CD4-positive, alpha-beta T cell (primary cell): ENCODE data around the gene SPECC1L. TPM values are rescaled to one million over a fixed set of nuclear protein-coding genes. Genes with fewer than 3 reads are reported as not detected.

Source experiments
- ATAC-seq: fragments of 200-7000 bp; cut with Tn5 transposase; one replicate; pipeline ENCODE4 v1.10.0; 2022; ENCODE audit warnings: mild to moderate bottlenecking; ENCODE audit not compliant: poor library complexity
- CTCF ChIA-PET: fragments of 350-600 bp; sonication (Branson Sonifier 250); formaldehyde crosslinking; loops from one replicate; lab custom pipeline; 2021; ENCODE audit warnings: antibody characterized with exemption, inconsistent platforms; lab: Charles Lee
- POLR2A ChIA-PET: fragments of 350-600 bp; sonication (Branson Sonifier 250); formaldehyde crosslinking; loops from one replicate; lab custom pipeline; 2021; ENCODE audit warnings: antibody characterized with exemption, inconsistent platforms; lab: Charles Lee
- DNase-seq, 14 experiments: peaks; one replicate each; pipeline ENCODE4 v3.0.0-alpha.2; 2013 to 2020; ENCODE audit warnings: mixed read lengths in 2 of 14
- H3K27ac ChIP-seq, 2 donors: one replicate each; pipeline versions ENCODE4 v1.5.1 to v1.7.0; 2013; ENCODE audit warnings: low read length in 2 of 2, low read depth in 1 of 2, mild to moderate bottlenecking in 1 of 2
- H3K27me3 ChIP-seq, 2 experiments: 1 replicate in 1 of 2; 2 replicates in 1 of 2; pipeline versions ENCODE4 v1.6.1 to v1.7.0; 2013; ENCODE audit warnings: low read length in 2 of 2, control low read depth in 1 of 2, mild to moderate bottlenecking in 1 of 2, moderate library complexity in 1 of 2; ENCODE audit not compliant: insufficient read depth in 2 of 2, control insufficient read depth in 1 of 2
- H3K36me3 ChIP-seq: one replicate; pipeline ENCODE4 v1.6.1; 2013; ENCODE audit warnings: low read length, control low read depth; ENCODE audit not compliant: insufficient read depth
- H3K4me1 ChIP-seq: one replicate; pipeline ENCODE4 v1.6.1; 2013; ENCODE audit warnings: low read length, control low read depth; ENCODE audit not compliant: insufficient read depth
- H3K4me3 ChIP-seq: one replicate; pipeline ENCODE4 v1.5.1; 2013; ENCODE audit warnings: mild to moderate bottlenecking, low read length, moderate library complexity
- H3K9me3 ChIP-seq, 2 experiments: 1 replicate in 1 of 2; 2 replicates in 1 of 2; pipeline versions ENCODE4 v1.6.1 to v1.7.0; 2013; ENCODE audit warnings: low read length in 2 of 2, mild to moderate bottlenecking in 2 of 2, control low read depth in 1 of 2, moderate library complexity in 1 of 2; ENCODE audit not compliant: control insufficient read depth in 1 of 2, insufficient read depth in 1 of 2
- H3K27ac Mint-ChIP-seq: one replicate; pipeline ENCODE4 v1.8.0; 2020; ENCODE audit warnings: mixed read lengths
- H3K27me3 Mint-ChIP-seq: one replicate; pipeline ENCODE4 v1.8.0; 2021; ENCODE audit warnings: mixed read lengths
- H3K36me3 Mint-ChIP-seq: one replicate; pipeline ENCODE4 v1.8.0; 2021; ENCODE audit warnings: low read depth, mixed read lengths
- H3K4me1 Mint-ChIP-seq: one replicate; pipeline ENCODE4 v1.8.0; 2021; ENCODE audit warnings: low read depth, mixed read lengths
- H3K4me3 Mint-ChIP-seq: one replicate; pipeline ENCODE4 v1.8.0; 2020; ENCODE audit warnings: mild to moderate bottlenecking, mixed read lengths
- H3K9me3 Mint-ChIP-seq: one replicate; pipeline ENCODE4 v1.8.0; 2020; ENCODE audit warnings: mixed read lengths
- CTCF ChIP-seq: fragments of 200-600 bp; IDR thresholded peaks from one replicate; pipeline ENCODE4 v1.8.0; 2022; ENCODE audit warnings: antibody characterized with exemption, mild to moderate bottlenecking
- intact Hi-C, 2 experiments: fragments of 100-400 bp; cut with DNase I in 1 of 2; cut with micrococcal nuclease in 1 of 2; formaldehyde crosslinking; loops; one replicate each; pipeline versions ENCODE4 v1.15.1 to v1.9.0; 2023 to 2025; cut with DNase I, micrococcal nuclease
- total RNA-seq, 174 experiments: library from RNA in 2 of 174; stranded (reverse) in 2 of 174; gene quantifications; one replicate each; pipeline ENCODE4 v1.2.3 and lab custom pipeline; 2021 to 2026

Gene SPECC1L
- total RNA-seq, 2 experiments from 2014 or later, result 27.5 to 31.8 TPM

GRCh38 chr22:24411256-24412004, 140.8 kb downstream of the SPECC1L start:
- ChIA-PET CTCF (no interaction called here), POLR2A (no interaction called here)
- Mint-ChIP-seq H3K36me3 (peaks cover 48% of the 10 kb centered on the region), H3K27ac (no peak overlapping the region), H3K27me3 (no peaks in the 10 kb centered on the region), H3K9me3 (no peaks in the 10 kb centered on the region), H3K4me3 (no peak overlapping the region), H3K4me1 (peaks cover 23% of the 10 kb centered on the region)
- intact Hi-C loops, result no loop called here
- Histone ChIP-seq H3K9me3 (no peaks in the 10 kb centered on the region), H3K4me3 (no peak overlapping the region), H3K4me1 (peaks cover 23% of the 10 kb centered on the region), H3K27me3 (no peaks in the 10 kb centered on the region), H3K27ac (no peak overlapping the region), H3K36me3 (peaks cover 36% of the 10 kb centered on the region)
- DNase-seq, result peak in 1 of 14 experiments; percentile 5
- no peak for TF ChIP-seq CTCF
- ATAC-seq, result no peak

DNA sequence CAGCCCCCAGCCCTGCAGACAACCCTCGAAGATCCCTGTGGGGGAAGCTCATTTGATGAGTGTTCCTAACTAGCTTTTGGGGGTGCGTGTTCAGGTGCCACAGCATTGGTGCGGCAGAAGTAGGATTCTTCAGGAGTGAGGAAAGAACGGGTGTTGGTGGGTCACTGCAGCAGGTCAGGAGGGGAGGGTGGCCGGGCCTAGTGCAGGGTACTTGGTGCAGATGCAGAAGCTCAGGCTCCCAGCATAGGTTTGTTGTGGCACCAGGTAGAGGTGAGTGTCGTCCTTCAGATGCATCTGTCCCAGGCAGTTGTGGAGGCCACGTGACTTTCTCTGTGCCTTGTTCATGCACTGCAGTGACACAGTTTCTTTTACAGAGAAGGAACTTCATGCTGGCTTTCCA, 141.6 kb downstream of the SPECC1L start:
- no peaks in the 10 kb centered on the region for H3K27me3 ChIP-seq
- no peaks in the 10 kb centered on the region for H3K9me3 ChIP-seq
- TF ChIP-seq CTCF, result no peak
- H3K27me3 Mint-ChIP-seq, result no peaks in the 10 kb centered on the region
- peaks cover 14% of the 10 kb centered on the region for H3K4me1 Mint-ChIP-seq
- ChIA-PET CTCF (no interaction called here), POLR2A (no interaction called here)
- ATAC-seq (no peak), DNase-seq (peak in 1 of 14 experiments; percentile 5)
- no peak overlapping the region for H3K4me3 ChIP-seq
- peaks cover 36% of the 10 kb centered on the region for H3K36me3 ChIP-seq
- H3K27ac ChIP-seq, result no peak overlapping the region
- peaks cover 41% of the 10 kb centered on the region for H3K36me3 Mint-ChIP-seq
- peaks cover 15% of the 10 kb centered on the region for H3K4me1 ChIP-seq
- no peak overlapping the region for H3K27ac Mint-ChIP-seq
- H3K4me3 Mint-ChIP-seq, result no peak overlapping the region
- H3K9me3 Mint-ChIP-seq, result no peaks in the 10 kb centered on the region
- intact Hi-C loops, result no loop called here

DNA sequence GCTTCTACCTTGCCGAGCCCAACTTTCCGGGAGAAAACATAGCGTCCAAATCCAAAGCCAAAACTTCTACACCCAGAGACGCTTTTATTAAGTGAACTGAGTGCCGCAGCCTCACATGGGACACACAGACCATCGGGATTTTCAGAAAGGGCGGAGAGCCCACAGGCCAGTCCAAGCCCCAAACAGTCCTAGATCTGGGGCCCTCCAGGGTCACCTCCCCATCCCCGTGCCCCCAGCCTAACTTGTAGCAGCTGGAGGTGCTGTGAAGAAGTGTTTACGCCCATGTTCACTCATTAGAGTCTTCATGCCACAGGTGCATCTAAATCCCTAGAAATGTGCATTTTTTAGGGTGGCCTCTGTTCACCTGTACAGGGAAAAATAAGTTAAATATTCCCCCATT, 142.6 kb downstream of the SPECC1L start:
- Mint-ChIP-seq H3K9me3 (no peaks in the 10 kb centered on the region), H3K4me1 (peaks cover 5% of the 10 kb centered on the region), H3K36me3 (peaks cover 40% of the 10 kb centered on the region), H3K4me3 (no peak overlapping the region), H3K27me3 (no peaks in the 10 kb centered on the region), H3K27ac (no peak overlapping the region)
- POLR2A ChIA-PET, result no interaction called here
- DNase-seq (no peak), ATAC-seq (no peak)
- no peaks in the 10 kb centered on the region for H3K27me3 ChIP-seq
- H3K27ac ChIP-seq, result no peak overlapping the region
- peaks cover 12% of the 10 kb centered on the region for H3K4me1 ChIP-seq
- CTCF ChIA-PET, result no interaction called here
- no peaks in the 10 kb centered on the region for H3K9me3 ChIP-seq
- H3K36me3 ChIP-seq, result peaks cover 36% of the 10 kb centered on the region
- intact Hi-C loops, result no loop called here
- no peak overlapping the region for H3K4me3 ChIP-seq
- no peak for TF ChIP-seq CTCF
